ENCODE data around the gene ATP6V1B1. TPM values are rescaled to one million over a fixed set of nuclear protein-coding genes. Genes with fewer than 3 reads are reported as not detected.

The ATP6V1B1 gene
- total RNA-seq, 1 experiment from 2014 or later = not detected

GRCh38 chr2:70957798-70958197, 22.1 kb downstream of the ATP6V1B1 start:
- H3K27me3 Mint-ChIP-seq (ENCODE audit: low read depth) = peaks cover 49% of the 10 kb centered on the region

More at GRCh38 chr2:70957798-70958197, 22.1 kb downstream of the ATP6V1B1 start:
- POLR2A ChIA-PET = no interaction called here
- Mint-ChIP-seq H3K36me3 (no peaks in the 10 kb centered on the region), H3K27ac (no peak overlapping the region), H3K9me3 (no peaks in the 10 kb centered on the region), H3K4me3 (no peak overlapping the region), H3K4me1 (peaks cover 3% of the 10 kb centered on the region; the same call in 1 of the 2 replicates)
- CTCF ChIA-PET = interaction anchor here (1.8 kb wide), 1 partner anchor 9 kb away, joined by 6 read pairs; no protein-coding TSS in a partner anchor
- TF ChIP-seq CTCF (IDR thresholded peaks at IDR 0.05) (no peak), PRDM15 (CRISPR knock-in tag; IDR thresholded peaks at IDR 0.05) (no peak), ETV6 (CRISPR knock-in tag; IDR thresholded peaks at IDR 0.05) (no peak), ZNF138 (CRISPR knock-in tag; conservative IDR thresholded peaks at IDR 0.05) (no peak), ARID4B (CRISPR knock-in tag; IDR thresholded peaks at IDR 0.05; ENCODE audit: borderline replicate concordance) (no peak), ZNF396 (CRISPR knock-in tag; IDR thresholded peaks at IDR 0.05; ENCODE audit: borderline replicate concordance) (no peak)
- ATAC-seq = no peak
- no peak for DNase-seq (ENCODE audit: low spot score)
